Spleen (tissue), 11 donors: Measurements from ENCODE around the gene RAPGEF4. TPM values are rescaled to one million over a fixed set of nuclear protein-coding genes. Genes with fewer than 3 reads are reported as not detected.
A peak's percentile ranks its signal among the peaks of the same experiment; 100 is the strongest.

ENCODE experiments used
- DNase-seq: peaks from one replicate; pipeline ENCODE4 v3.0.0-alpha.2; 2020
- H3K27ac ChIP-seq, 8 donors: fragments of 200-600 bp; sonication (generic) in 7 of 8; 1 replicate in 4 of 8; 2 replicates in 4 of 8; pipeline versions ENCODE4 v1.5.0 to v1.8.0; 2016 to 2021; ENCODE audit warnings: inconsistent platforms in 4 of 8, mild to moderate bottlenecking in 4 of 8, moderate library complexity in 1 of 8
- H3K27me3 ChIP-seq, 7 donors: fragments of 200-600 bp; sonication (generic) in 6 of 7; replicated peaks in 1 of 7; 1 replicate in 4 of 7; 2 replicates in 3 of 7; pipeline versions ENCODE4 v1.5.0 to v1.8.0; 2016 to 2021; ENCODE audit warnings: inconsistent platforms in 3 of 7, mild to moderate bottlenecking in 1 of 7
- H3K36me3 ChIP-seq, 6 donors: fragments of 200-600 bp; sonication (generic) in 5 of 6; 1 replicate in 4 of 6; 2 replicates in 2 of 6; pipeline versions ENCODE4 v1.5.0 to v1.8.0; 2016 to 2021; ENCODE audit warnings: inconsistent platforms in 2 of 6
- H3K4me1 ChIP-seq, 6 donors: fragments of 200-600 bp; sonication (generic) in 5 of 6; 1 replicate in 3 of 6; 2 replicates in 3 of 6; pipeline versions ENCODE4 v1.5.0 to v1.8.0; 2016 to 2021; ENCODE audit warnings: inconsistent platforms in 3 of 6
- H3K4me3 ChIP-seq, 8 donors: fragments of 200-600 bp; sonication (generic) in 7 of 8; 1 replicate in 4 of 8; 2 replicates in 4 of 8; pipeline versions ENCODE4 v1.5.0 to v1.8.0; 2016 to 2021; ENCODE audit warnings: inconsistent platforms in 4 of 8, mild to moderate bottlenecking in 4 of 8, moderate library complexity in 2 of 8
- H3K9me3 ChIP-seq, 8 donors: fragments of 200-600 bp; sonication (generic) in 7 of 8; 1 replicate in 4 of 8; 2 replicates in 4 of 8; pipeline versions ENCODE4 v1.5.0 to v1.8.0; 2016 to 2021; ENCODE audit warnings: inconsistent platforms in 4 of 8
- POLR2A ChIP-seq, 3 donors: fragments of 450-650 bp; IDR thresholded peaks; one replicate each; pipeline ENCODE4 v1.5.1; 2017; ENCODE audit warnings: antibody characterized with exemption in 3 of 3, mild to moderate bottlenecking in 1 of 3
- POLR2AphosphoS5 ChIP-seq, 3 donors: sonication (generic); formaldehyde crosslinking; IDR thresholded peaks; one replicate each; pipeline ENCODE4 v1.5.1; 2017; ENCODE audit warnings: antibody characterized with exemption in 3 of 3
- WGBS, 5 donors: extraction: QIAGEN DNeasy Blood & Tissue Kit in 3 of 5; methylation state at CpG; one replicate each; pipeline versions ENCODE4 v1.1.5 to v1.1.7; 2013 to 2018; 5-methylcytosine and 5-hydroxymethylcytosine counted together
- intact Hi-C: fragments of 100-400 bp; cut with DNase I; formaldehyde crosslinking; loops from one replicate; pipeline ENCODE4 v1.15.0; 2023; ENCODE audit warnings: low total_unique reads
- polyA plus RNA-seq, 3 donors: library from polyadenylated mRNA; stranded (reverse); fragments of 200-250 nt; gene quantifications; one replicate each; pipeline ENCODE4 v1.2.1, GENCODE V29; 2013
- total RNA-seq, 7 donors: library from RNA; depleted of rRNA in 3 of 7; stranded (reverse); fragments of >200 nt in 3 of 7; fragmentation: NEBNext Ultra II Directional in 4 of 7; extraction: Animal tissue kit (Norgen Biotek cat#: 25700) in 4 of 7; gene quantifications; one replicate each; pipeline versions ENCODE4 v1.1.0 to v1.2.1, GENCODE V29; 2016 to 2021
- TF ChIP-seq, protein P1 (sequence below), 11 experiments: fragments of 200-600 bp in 7 of 11; fragments of 450-650 bp in 4 of 11; sonication (generic) in 4 of 11; IDR thresholded peaks in 8 of 11; conservative IDR thresholded peaks in 3 of 11; 1 replicate in 7 of 11; 2 replicates in 4 of 11; pipeline versions ENCODE4 v1.4.0 to v1.8.0; 2016 to 2021; ENCODE audit warnings: antibody characterized with exemption in 11 of 11, inconsistent platforms in 4 of 11, mild to moderate bottlenecking in 1 of 11
- donor health status: healthy with polysubstance abuse.
- donor health status: DM: no; HTN: no; CAD: no; lungs with moderate emphysema.
- donor health status: DM: no; HTN: no; CAD: no.
- donor health status: Bipolar disorder and iron deficiency.
- donor health status: healthy.
- donor health status: DM: no; HTN: no; CAD: no.
- donor health status: DM: yes; HTN: yes; CAD: no.

Gene RAPGEF4
- total and polyA plus RNA-seq, 10 donors, result 0.52 to 11.0 (median 1.9) TPM

DNA sequence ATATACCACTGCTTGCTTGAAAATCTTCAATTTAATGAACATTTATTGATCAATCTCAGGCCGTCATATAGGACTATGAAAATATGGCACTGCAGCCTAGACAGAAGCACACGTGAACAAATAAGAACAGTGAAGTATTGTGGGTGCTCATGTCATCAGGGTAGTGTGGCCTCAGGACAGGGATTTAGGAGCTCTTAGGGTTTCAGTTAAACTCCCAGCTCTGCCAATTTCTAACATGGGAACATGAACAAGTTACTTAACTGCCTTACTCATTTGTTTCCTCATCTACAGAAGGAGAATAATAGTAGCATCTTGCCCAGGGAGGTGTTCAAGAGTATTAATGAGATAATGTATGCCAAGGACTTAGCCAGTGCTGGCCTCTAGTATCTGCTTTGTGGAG, 194.0 kb downstream of the RAPGEF4 start:
- no peak for TF ChIP-seq POLR2AphosphoS5 (IDR thresholded peaks at IDR 0.05)
- TF ChIP-seq, protein P1, sequence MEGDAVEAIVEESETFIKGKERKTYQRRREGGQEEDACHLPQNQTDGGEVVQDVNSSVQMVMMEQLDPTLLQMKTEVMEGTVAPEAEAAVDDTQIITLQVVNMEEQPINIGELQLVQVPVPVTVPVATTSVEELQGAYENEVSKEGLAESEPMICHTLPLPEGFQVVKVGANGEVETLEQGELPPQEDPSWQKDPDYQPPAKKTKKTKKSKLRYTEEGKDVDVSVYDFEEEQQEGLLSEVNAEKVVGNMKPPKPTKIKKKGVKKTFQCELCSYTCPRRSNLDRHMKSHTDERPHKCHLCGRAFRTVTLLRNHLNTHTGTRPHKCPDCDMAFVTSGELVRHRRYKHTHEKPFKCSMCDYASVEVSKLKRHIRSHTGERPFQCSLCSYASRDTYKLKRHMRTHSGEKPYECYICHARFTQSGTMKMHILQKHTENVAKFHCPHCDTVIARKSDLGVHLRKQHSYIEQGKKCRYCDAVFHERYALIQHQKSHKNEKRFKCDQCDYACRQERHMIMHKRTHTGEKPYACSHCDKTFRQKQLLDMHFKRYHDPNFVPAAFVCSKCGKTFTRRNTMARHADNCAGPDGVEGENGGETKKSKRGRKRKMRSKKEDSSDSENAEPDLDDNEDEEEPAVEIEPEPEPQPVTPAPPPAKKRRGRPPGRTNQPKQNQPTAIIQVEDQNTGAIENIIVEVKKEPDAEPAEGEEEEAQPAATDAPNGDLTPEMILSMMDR (IDR thresholded peaks at IDR 0.05 in 8 of 11, conservative IDR thresholded peaks at IDR 0.05 in 3 of 11), result no peak
- Histone ChIP-seq H3K4me3 (no peak overlapping the region), H3K27ac (no peak overlapping the region), H3K9me3 (no peaks in the 10 kb centered on the region), H3K36me3 (no peaks in the 10 kb centered on the region), H3K27me3 (peaks cover 0 to 10% (median 0%) of the 10 kb centered on the region in 7 donors), H3K4me1 (peaks cover 0 to 14% (median 6%) of the 10 kb centered on the region in 6 donors)
- intact Hi-C loops, result loop anchor here (5.0 kb wide), 2 partner anchors 67 to 122 kb away; no protein-coding TSS in a partner anchor
- 90 to 96% (median 94%) methylated on average over 2 of the region's 2 CpGs for WGBS, 5 donors
- no peak for DNase-seq

DNA sequence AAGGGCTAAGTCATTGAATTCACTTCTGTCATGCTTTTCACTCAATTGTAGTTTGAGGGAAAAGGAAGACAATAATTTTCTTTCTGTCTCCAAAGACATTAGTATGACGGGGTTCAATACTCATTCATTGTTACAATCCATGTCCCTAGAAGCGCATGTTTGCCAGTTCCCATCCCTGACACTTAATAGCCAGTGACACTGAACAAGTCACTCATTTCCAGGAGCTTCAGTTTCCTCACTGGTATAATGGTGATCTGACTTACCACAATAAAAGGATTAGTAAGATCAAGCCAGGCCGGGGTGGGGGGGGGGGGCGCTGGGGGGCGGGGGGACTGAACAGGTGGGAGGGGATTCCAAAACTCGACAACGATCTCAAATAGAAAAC, 195.2 kb downstream of the RAPGEF4 start:
- Histone ChIP-seq H3K27me3 (peaks cover 0 to 10% (median 0%) of the 10 kb centered on the region in 7 donors), H3K4me3 (no peak overlapping the region), H3K27ac (peak overlapping the region in 2 of 8 donors; percentile 37 to 45), H3K9me3 (no peaks in the 10 kb centered on the region), H3K36me3 (no peaks in the 10 kb centered on the region), H3K4me1 (peaks cover 0 to 14% (median 6%) of the 10 kb centered on the region in 6 donors)
- WGBS, 5 donors, result 22 to 35% (median 28%) methylated on average over 7 of the region's 7 CpGs
- intact Hi-C loops, result loop anchor here (5.0 kb wide), 2 partner anchors 69 to 124 kb away; no protein-coding TSS in a partner anchor
- DNase-seq, result no peak
- TF ChIP-seq POLR2AphosphoS5 (IDR thresholded peaks at IDR 0.05), result no peak

DNA sequence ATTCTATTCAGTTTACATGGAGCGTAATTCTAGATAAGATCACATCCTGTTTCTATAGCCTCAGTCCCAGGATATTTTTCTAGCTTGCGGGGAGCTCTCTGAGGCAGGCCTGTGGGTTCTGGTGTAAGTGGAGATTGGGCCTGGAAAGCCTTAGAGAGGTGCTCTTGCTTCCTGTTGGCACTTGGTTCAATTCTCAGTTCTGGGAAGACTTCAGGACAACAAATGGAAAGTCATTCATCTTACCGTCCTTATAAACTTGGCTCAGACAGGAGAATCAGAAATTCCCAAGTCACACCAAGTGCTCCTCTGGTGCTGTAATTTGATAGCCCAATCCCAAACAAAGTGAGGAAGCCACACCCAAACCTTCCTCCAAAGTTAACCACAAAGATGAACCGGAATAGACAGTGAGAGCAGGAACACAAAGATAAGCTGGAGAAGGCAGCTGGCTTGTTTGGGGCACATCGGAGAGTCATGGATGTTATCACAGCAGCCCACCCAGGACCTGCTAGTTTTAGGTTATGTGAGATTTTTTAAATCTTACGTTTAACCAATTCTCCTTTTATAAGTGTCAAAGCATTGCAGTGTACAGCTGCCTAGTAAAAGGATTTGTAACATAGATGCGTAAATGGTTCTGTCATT, 195.7 kb downstream of the RAPGEF4 start:
- H3K4me1 ChIP-seq, result peaks cover 0 to 14% (median 6%) of the 10 kb centered on the region in 6 donors
- peak overlapping the region in 4 of 8 donors; percentile 21 to 45 (median 32) for H3K27ac ChIP-seq
- intact Hi-C loops, result loop anchor here (5.0 kb wide), 2 partner anchors 69 to 124 kb away; no protein-coding TSS in a partner anchor
- TF ChIP-seq, protein P1 (IDR thresholded peaks at IDR 0.05 in 8 of 11, conservative IDR thresholded peaks at IDR 0.05 in 3 of 11), result no peak
- TF ChIP-seq POLR2A (IDR thresholded peaks at IDR 0.05), result no peak
- no peak for TF ChIP-seq POLR2AphosphoS5 (IDR thresholded peaks at IDR 0.05)
- peaks cover 0 to 8% (median 0%) of the 10 kb centered on the region in 7 donors for H3K27me3 ChIP-seq
- H3K36me3 ChIP-seq, result no peaks in the 10 kb centered on the region
- WGBS, 5 donors, result 26 to 35% (median 28%) methylated on average over 6 to 7 of the region's 7 CpGs
- peak overlapping the region in 1 of 8 donors; percentile 25 for H3K4me3 ChIP-seq
- no peak for DNase-seq
- no peaks in the 10 kb centered on the region for H3K9me3 ChIP-seq

DNA sequence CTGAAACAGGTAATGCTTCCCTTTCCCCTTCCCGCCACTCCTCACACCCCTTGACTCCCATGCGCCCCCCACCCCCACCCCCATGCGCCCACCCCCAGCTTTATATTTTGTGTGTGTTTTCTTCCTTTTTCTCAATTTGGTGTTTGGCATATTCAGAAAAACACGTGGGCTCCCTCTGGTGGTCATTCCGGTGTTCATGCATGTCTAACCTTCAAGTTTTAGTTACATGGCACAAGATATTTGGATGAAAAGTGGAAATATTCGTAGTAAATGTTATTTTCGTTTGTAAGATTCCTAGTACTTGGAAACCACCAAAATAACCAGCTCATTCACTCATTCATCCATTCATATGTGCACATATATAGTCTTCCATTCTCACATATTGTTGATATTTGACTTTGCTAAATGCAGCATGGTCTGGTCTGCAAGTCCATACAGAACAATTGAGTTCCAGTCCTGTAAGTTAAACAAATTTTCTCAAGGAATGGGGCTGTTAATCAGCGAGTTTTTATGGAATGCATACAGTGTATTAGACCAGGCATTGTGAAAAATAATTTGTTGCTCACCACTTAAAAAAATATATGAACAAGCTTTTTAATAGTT, 196.4 kb downstream of the RAPGEF4 start:
- DNase-seq, result no peak
- WGBS, 5 donors, result 2 to 6% (median 2%) methylated on average over 8 of the region's 8 CpGs
- H3K27ac ChIP-seq, result peak overlapping the region in 1 of 8 donors; percentile 37
- no peaks in the 10 kb centered on the region for H3K9me3 ChIP-seq
- H3K36me3 ChIP-seq, result no peaks in the 10 kb centered on the region
- H3K4me1 ChIP-seq, result peaks cover 0 to 14% (median 6%) of the 10 kb centered on the region in 6 donors
- TF ChIP-seq, protein P1 (IDR thresholded peaks at IDR 0.05 in 8 of 11, conservative IDR thresholded peaks at IDR 0.05 in 3 of 11), result peak in 9 of 11 experiments; percentile 40 to 71 (median 60)
- TF ChIP-seq POLR2A (IDR thresholded peaks at IDR 0.05), result no peak
- intact Hi-C loops, result loop anchor here (5.0 kb wide), 2 partner anchors 70 to 125 kb away; no protein-coding TSS in a partner anchor
- H3K4me3 ChIP-seq, result peak overlapping the region in 1 of 8 donors; percentile 25
- H3K27me3 ChIP-seq, result peaks cover 0 to 5% (median 0%) of the 10 kb centered on the region in 7 donors
